Inferior parietal cortex (tissue), 1 donor: ENCODE data around the gene OPRL1.

ENCODE experiments used
- DNase-seq: peaks from one replicate; pipeline ENCODE4 v3.0.0-alpha.2; 2016; ENCODE audit errors: extremely low spot score

OPRL1 gene

GRCh38 chr20:64080013-64080812, at the start of gene OPRL1:
TSS of gene OPRL1 (plus strand) at chr20:64080082. CDS start at chr20:64092721, 12,639 bp downstream.
- no peak for DNase-seq

GRCh38 chr20:64030371-64031134, 49.3 kb upstream of the OPRL1 start:
- no peak for DNase-seq

- no peak for DNase-seq
Measured at GRCh38 chr20:64031822-64032314, 48.0 kb upstream of the OPRL1 start.

GRCh38 chr20:64032706-64033624, 46.9 kb upstream of the OPRL1 start:
- no peak for DNase-seq

GRCh38 chr20:64033981-64034493, 45.8 kb upstream of the OPRL1 start:
- no peak for DNase-seq

GRCh38 chr20:64035066-64035932, 44.6 kb upstream of the OPRL1 start:
- DNase-seq, result no peak

- DNase-seq, result no peak
Measured at GRCh38 chr20:64035933-64036345, 43.9 kb upstream of the OPRL1 start, which contains the start of gene C20orf204. TSS of gene C20orf204 (plus strand) at chr20:64036182. CDS start at chr20:64036324, 142 bp downstream.

GRCh38 chr20:64036346-64037198, 43.3 kb upstream of the OPRL1 start:
- no peak for DNase-seq

- DNase-seq, result no peak
Measured at GRCh38 chr20:64037199-64037497, 42.7 kb upstream of the OPRL1 start.

GRCh38 chr20:64037498-64038213, 42.2 kb upstream of the OPRL1 start:
- DNase-seq, result no peak

GRCh38 chr20:64038224-64038564, 41.7 kb upstream of the OPRL1 start:
- DNase-seq, result no peak

- peak; percentile 23 for DNase-seq
Measured at GRCh38 chr20:64038565-64039292, 41.2 kb upstream of the OPRL1 start.

GRCh38 chr20:64039293-64040160, 40.4 kb upstream of the OPRL1 start:
- DNase-seq, result no peak

GRCh38 chr20:64040231-64041039, 39.4 kb upstream of the OPRL1 start:
- no peak for DNase-seq

- no peak for DNase-seq
Measured at GRCh38 chr20:64041040-64041780, 38.7 kb upstream of the OPRL1 start.

GRCh38 chr20:64041781-64042053, 38.2 kb upstream of the OPRL1 start:
- no peak for DNase-seq
